Stimulated activated naive B cell treated with anti-CD40 and anti-IgM and Interleukin-4, amounts not matched to agents 10 μg/mL and 1 μg/mL and 100 μg/mL, for 72 hours (primary cell): Measurements from ENCODE around the gene NTSR1.

Experiments used
- ATAC-seq, 2 donors: fragments of 150-1000 bp; cut with Tn5 transposase; replicated peaks; 2 replicates each; pipeline ENCODE4 v1.10.0; 2021; ENCODE audit warnings: moderate library complexity in 1 of 2
- DNase-seq: peaks from one replicate; pipeline ENCODE4 v3.0.0; 2021
- H3K27ac Mint-ChIP-seq: one replicate; pipeline ENCODE4 v1.8.0; 2022; ENCODE audit warnings: mild to moderate bottlenecking, mixed read lengths
- H3K27me3 Mint-ChIP-seq, 2 donors: one replicate each; pipeline ENCODE4 v1.8.0; 2022; ENCODE audit warnings: mixed read lengths in 2 of 2
- H3K36me3 Mint-ChIP-seq, 2 donors: one replicate each; pipeline ENCODE4 v1.8.0; 2022; ENCODE audit warnings: mixed read lengths in 2 of 2, mild to moderate bottlenecking in 1 of 2
- H3K4me1 Mint-ChIP-seq, 2 donors: one replicate each; pipeline ENCODE4 v1.8.0; 2022; ENCODE audit warnings: mixed read lengths in 2 of 2, mild to moderate bottlenecking in 1 of 2
- H3K4me3 Mint-ChIP-seq, 2 donors: one replicate each; pipeline ENCODE4 v1.8.0; 2022; ENCODE audit warnings: mild to moderate bottlenecking in 2 of 2, mixed read lengths in 2 of 2, moderate library complexity in 1 of 2
- H3K9me3 Mint-ChIP-seq, 2 donors: one replicate each; pipeline ENCODE4 v1.8.0; 2022; ENCODE audit warnings: mixed read lengths in 2 of 2, mild to moderate bottlenecking in 1 of 2

Gene NTSR1

DNA sequence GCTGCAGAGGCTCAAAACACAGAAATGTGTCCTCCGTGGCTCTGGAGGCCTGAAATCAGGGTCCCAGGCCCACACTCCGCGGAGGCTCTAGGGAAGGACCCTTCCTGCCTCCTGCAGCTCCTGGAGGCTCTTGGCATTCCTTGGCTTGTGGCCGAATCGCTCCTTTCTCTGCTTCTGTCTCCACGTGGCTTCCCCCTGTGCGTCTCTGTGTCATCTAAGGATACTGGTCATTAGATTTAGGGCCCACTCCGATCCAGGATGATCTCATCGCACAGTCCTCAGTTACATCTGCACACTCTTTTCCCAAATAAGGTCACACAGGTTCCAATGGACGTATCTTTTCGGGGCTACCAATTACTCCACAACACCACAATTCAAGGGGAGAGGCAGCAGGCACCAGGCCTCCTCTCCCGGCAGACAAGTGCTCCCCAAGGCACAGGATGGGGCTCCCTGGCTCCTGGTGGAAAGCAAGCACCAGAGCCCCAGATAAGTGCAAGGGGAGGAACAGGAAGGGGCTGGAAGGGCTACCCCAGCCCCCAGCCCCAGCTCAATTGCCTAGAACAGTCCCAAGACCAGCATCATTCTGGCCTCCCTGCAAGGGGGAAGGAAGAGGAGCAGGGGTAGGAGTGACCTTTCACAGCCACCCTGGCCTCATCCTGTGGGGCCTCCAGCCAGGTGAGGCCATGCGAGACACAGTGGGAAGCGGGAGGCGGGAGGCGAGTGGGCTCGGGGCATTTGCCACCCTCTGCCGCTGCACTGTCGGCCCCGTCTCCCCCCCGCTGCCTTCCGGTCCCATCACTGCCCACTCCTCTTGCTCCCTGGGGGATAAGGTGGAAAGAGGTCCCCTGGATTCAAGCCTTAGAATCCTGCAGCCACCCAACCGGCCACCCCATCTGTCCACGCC, 16.3 kb downstream of the NTSR1 start:
- Mint-ChIP-seq H3K27me3 (peaks cover 39 to 44% of the 10 kb centered on the region in 2 donors), H3K9me3 (peaks cover 13 to 18% of the 10 kb centered on the region in 2 donors), H3K4me1 (peaks cover 6 to 18% of the 10 kb centered on the region in 2 donors), H3K27ac (no peak overlapping the region), H3K36me3 (peaks cover 3 to 6% of the 10 kb centered on the region in 2 donors), H3K4me3 (no peak overlapping the region)
- no peak for DNase-seq
- no peak for ATAC-seq

DNA sequence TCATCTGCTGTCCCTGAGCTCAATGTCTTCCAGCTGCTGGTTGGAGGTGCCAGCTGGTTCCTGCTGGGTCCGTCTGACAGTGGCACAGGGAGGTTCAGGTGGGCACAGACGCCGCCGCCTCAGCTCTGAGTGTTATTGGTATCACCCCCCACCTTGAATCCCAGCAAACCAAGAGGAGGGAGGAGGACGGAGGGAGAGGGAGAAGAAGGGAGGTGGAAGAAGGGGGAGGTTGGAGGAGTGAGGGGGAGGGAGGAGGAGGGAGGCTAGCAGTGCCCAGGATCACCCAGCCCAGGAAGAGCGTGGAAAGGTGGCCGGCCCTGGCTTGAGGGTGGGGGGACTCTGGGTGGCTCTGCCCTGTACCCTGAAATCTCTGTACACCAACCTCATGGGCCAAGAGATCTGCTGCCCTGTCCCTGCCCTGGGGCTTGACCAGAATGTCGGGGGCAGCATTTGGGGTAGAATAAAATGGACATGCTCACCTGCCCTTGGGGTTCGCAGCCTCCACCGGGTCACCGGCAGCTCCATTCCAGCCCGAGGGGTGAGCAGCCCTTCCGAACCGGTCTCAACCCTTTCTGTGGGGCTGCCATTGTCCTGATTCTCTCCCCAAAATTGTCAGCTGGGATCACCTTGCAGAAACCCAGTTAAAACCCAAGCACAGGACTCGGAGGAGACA, 17.1 kb downstream of the NTSR1 start:
- ATAC-seq (no peak), DNase-seq (no peak)
- Mint-ChIP-seq H3K4me1 (peaks cover 6 to 18% of the 10 kb centered on the region in 2 donors), H3K27me3 (peaks cover 42 to 44% of the 10 kb centered on the region in 2 donors), H3K27ac (no peak overlapping the region), H3K9me3 (peaks cover 9 to 13% of the 10 kb centered on the region in 2 donors), H3K4me3 (no peak overlapping the region), H3K36me3 (peaks cover 3 to 5% of the 10 kb centered on the region in 2 donors)

DNA sequence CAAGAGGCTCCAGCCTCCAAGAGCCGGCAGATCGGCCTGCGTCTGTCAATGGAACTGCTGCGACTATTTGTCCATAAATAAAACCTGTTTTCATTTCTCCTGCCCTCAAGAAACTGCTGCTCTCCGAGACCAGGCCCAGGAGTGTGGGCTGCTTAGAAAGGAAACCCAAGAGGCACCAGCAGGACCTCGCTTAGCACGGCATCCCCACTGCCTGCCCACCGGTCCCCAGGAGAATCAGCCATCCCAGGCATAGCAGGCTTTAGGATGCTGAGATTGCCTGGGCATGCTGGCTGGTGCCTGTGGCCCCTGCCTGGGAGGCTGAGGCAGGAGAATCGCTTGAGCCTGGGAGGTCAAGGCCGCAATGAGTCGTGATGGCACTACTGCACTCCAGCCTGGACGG, 17.6 kb downstream of the NTSR1 start:
- no peak overlapping the region for H3K27ac Mint-ChIP-seq
- H3K27me3 Mint-ChIP-seq, result peaks cover 43 to 44% of the 10 kb centered on the region in 2 donors
- H3K9me3 Mint-ChIP-seq, result peaks cover 9 to 12% of the 10 kb centered on the region in 2 donors
- DNase-seq (no peak), ATAC-seq (no peak)
- peaks cover 3 to 4% of the 10 kb centered on the region in 2 donors for H3K36me3 Mint-ChIP-seq
- no peak overlapping the region for H3K4me3 Mint-ChIP-seq
- H3K4me1 Mint-ChIP-seq, result peaks cover 6 to 18% of the 10 kb centered on the region in 2 donors

DNA sequence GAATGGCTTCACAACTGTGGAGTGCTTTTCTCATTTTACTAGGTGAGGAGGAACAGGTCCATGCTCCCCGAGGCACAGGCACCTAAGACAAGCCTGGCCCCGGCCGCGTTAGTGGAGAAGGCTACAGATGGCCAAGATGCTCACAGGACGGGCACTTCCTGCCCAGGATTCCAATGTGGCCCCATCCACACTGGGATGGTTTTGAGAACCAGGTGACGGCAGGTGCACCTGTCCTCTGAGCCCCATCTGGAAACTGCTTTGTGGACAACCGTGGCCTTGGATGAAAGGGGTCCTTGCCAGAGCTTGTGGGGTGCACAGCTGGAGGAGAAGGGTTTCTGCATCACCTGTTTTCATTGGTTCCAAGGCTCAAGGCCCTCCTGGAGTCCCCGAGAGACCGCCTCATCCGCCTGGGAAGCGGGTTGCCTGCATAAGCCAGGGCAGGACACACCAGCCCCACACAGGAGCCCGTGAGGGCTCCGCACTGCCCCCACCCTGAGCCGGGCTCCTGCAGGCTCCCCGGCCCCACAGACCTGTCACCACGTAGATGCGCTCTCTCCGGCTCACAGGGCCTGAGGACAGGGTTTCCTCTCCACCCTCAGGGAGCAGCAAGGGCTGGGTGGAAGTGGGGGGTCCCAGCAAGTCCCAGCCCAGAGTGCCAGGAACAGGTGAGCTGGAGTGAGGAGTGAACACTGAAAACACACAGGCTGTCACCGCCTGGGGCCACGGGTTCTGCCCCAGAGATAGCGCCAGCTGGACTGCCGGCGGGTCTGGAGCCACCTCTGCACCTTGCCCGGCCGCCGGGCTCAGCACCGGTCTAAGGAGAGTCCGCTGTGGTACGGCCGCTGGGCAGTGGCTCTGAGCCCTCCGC, 18.3 kb downstream of the NTSR1 start:
- Mint-ChIP-seq H3K27me3 (peaks cover 43 to 44% of the 10 kb centered on the region in 2 donors), H3K4me3 (no peak overlapping the region), H3K27ac (no peak overlapping the region)

DNA sequence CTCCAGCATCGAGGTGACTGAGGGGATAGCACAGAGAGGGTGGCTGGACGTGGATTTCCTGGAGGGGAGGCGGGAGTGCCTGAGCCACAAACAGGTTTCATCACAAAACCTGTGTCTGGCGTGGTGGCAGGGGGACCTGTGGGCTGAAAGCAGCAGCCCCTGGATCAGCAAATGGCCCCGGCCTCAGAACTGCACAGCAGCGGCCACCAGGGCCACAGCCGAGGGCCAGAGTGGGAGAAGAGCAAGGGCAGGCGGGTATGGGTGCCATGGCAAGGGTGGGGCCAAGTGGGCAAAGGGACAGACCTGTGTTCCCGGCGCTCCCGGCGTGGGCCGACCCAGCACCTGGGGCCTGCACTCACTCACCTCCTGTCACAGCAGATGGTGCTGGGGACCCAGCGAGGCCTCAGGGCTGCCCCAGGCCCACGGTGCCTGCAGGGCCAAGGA, 19.0 kb downstream of the NTSR1 start:
- Mint-ChIP-seq H3K9me3 (peaks cover 0 to under 1% of the 10 kb centered on the region in 2 donors), H3K27ac (no peak overlapping the region), H3K4me3 (no peak overlapping the region), H3K4me1 (peaks cover 6 to 13% of the 10 kb centered on the region in 2 donors), H3K36me3 (peaks cover 0 to 1% of the 10 kb centered on the region in 2 donors), H3K27me3 (peaks cover 38 to 47% of the 10 kb centered on the region in 2 donors)
- DNase-seq (no peak), ATAC-seq (no peak)

More for the DNA sequence above, 18.3 kb downstream of the NTSR1 start:
- DNase-seq, result no peak
- Mint-ChIP-seq H3K4me1 (peaks cover 6 to 13% of the 10 kb centered on the region in 2 donors), H3K36me3 (peaks cover 3% of the 10 kb centered on the region in 2 donors), H3K9me3 (peaks cover 5 to 6% of the 10 kb centered on the region in 2 donors)
- ATAC-seq, result no peak

DNA sequence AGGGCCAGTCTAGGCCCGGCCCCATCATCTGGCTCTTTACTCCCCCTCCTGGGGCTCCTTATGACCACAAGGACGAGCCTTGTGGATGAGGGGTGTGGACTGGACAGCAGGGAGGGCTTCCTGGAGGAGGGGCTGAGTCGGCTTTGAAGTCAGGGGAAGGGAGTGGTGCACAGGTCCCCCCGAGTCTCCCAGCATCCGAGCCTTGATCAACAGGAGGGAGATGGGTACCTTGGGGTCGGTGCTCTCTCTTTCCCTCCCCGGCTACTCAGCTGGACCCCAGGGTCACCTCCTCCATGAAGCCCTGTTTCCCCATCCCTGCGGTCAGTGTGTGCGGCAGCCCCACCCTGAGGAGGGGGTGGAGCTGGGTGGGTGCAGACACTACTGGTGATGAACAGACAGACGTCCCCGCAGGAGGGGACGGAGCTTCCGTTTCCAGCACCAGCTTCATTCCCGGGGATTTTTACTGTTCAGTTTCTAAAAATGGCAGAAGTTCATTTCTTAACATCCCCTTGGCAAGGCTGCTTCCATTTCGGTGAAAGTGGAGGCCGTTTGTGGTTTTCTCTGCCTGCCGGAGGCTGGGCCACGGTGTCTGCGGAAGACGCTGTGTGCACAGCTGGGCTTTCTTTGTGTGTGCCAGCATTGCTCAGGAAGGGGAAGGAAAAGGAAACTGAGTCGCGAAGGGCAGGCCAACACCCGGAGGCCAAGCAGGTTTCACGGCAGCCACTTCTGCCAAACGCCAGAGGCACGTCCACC, 19.6 kb downstream of the NTSR1 start:
- Mint-ChIP-seq H3K4me1 (peaks cover 6 to 13% of the 10 kb centered on the region in 2 donors), H3K9me3 (no peaks in the 10 kb centered on the region), H3K36me3 (peaks cover 0 to 1% of the 10 kb centered on the region in 2 donors), H3K27me3 (peaks cover 38 to 48% of the 10 kb centered on the region in 2 donors), H3K27ac (no peak overlapping the region), H3K4me3 (no peak overlapping the region)
- ATAC-seq (no peak), DNase-seq (no peak)

DNA sequence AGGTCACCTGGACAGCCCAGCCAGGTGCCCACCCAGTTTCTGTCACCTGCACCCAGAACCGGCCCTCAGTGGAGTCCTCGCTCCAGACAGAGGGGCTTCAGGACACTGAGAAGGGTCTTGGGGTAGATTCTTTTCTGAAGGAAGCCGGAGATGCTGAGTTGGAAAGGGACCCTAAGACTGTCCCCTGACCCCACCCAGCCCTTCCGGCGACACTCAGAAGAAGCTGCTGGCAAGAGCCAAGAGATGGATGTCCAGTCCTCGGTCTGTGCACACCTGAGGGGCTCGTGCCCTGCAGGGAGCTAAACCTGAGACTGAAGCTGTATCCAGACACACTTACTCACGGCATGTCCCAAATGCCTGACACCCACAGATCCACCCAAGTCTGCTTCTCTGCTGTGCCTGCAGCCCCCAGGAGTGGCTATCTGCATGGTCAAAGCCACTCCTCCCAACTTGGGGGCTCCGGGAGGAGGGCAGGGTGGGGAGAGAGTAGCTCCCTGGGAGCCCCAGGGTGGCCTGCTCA, 20.2 kb downstream of the NTSR1 start:
- peaks cover 6 to 13% of the 10 kb centered on the region in 2 donors for H3K4me1 Mint-ChIP-seq

DNA sequence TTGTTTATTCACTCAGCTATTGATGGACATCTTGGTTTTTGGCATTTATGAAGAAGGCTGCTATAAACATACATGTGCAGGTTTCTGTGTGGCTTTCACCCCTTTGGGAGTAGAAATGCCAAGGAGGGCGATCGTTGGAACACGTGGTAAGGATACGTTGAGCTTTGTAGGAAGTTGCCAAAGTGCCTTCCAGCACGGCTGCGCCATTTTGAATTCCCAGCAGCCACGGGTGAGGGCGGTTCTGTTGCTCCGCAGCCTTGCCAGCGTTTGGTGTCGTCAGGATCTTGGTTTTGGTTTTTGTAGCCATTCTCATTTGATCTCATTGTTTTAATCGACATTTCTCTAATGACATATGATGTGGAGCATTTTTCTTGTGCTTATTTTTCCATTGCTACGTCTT, 21.8 kb downstream of the NTSR1 start:
- H3K27me3 Mint-ChIP-seq, result peaks cover 26 to 42% of the 10 kb centered on the region in 2 donors
- H3K4me3 Mint-ChIP-seq, result no peak overlapping the region
- H3K27ac Mint-ChIP-seq, result no peak overlapping the region
- H3K36me3 Mint-ChIP-seq, result no peaks in the 10 kb centered on the region
- H3K9me3 Mint-ChIP-seq, result no peaks in the 10 kb centered on the region
- no peak for ATAC-seq
- peaks cover 9 to 19% of the 10 kb centered on the region in 2 donors for H3K4me1 Mint-ChIP-seq
- no peak for DNase-seq

More for the DNA sequence above, 20.2 kb downstream of the NTSR1 start:
- Mint-ChIP-seq H3K4me3 (no peak overlapping the region), H3K27ac (no peak overlapping the region), H3K36me3 (peaks cover 0 to 1% of the 10 kb centered on the region in 2 donors), H3K27me3 (peaks cover 38 to 41% of the 10 kb centered on the region in 2 donors), H3K9me3 (no peaks in the 10 kb centered on the region)
- ATAC-seq (no peak), DNase-seq (no peak)

DNA sequence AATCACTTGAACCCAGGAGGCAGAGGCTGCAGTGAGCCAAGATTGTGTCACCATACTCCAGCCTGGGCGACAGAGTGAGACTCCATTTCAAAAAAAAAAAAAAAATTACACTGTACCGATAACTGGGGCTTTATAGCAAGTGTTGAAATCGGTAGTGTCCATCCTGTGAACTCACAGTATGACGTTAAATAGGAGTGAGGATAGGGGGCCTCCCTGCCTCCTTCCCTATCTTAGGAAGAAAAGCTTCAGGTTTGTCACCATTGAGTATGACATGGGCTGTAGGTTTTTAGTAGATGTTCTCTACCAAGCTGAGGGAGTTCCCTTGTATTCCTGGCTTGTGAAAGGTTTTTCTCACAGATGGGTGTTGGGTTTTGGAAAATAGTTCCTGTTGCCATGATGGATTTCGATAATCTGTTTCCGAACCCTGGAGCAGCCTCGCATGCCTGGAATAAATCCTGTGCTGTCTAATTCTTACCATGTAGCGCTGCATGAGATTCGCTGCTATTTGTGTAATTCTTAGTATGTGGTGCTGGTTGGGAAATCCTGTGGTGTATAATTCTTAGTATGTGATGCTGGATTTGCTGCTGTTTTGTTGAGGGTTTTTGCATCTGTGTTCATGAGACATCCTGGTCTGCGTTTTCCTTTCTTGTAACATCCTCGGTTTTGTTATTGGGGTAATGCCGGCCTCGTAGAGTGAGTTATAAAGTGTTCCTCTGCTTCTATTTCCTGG, 23.6 kb downstream of the NTSR1 start:
- ATAC-seq (no peak), DNase-seq (no peak)
- peaks cover 14 to 31% of the 10 kb centered on the region in 2 donors for H3K27me3 Mint-ChIP-seq
- H3K4me3 Mint-ChIP-seq, result no peak overlapping the region
- no peaks in the 10 kb centered on the region for H3K9me3 Mint-ChIP-seq
- H3K27ac Mint-ChIP-seq, result no peak overlapping the region
- H3K4me1 Mint-ChIP-seq, result peaks cover 12 to 30% of the 10 kb centered on the region in 2 donors
- H3K36me3 Mint-ChIP-seq, result no peaks in the 10 kb centered on the region

DNA sequence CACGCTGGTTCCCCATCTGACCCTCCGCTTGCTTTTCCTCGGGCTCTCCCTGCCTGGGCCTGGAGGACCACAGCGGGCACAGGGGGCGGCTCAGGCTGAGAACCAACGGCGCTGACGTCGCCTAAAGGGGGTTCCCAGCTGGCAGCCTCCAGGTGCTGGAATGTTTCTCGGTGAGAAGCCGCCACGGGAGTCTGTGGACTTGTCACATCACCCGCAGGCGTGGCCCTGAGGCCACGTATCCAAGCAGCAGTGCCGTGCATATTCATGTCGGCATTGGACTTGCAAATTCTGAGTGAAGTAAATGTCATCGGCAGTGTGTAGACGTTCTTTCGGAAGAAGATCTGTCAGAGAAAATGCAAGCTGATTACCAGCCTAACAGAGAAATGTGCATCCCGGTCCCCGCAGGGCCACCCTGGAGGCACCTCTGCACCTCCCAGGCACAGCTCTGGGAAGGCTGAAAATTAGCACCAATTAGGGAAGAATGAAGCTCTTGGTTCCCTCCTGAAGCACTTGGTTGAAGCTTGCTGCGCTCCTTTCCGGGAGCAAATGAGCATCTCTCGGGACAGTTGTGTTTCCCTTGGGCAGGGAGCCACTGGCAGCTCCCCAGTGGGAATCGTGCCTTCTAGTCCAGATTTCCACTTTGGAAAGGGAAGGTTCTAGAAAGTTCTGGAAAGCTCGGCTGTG, 24.3 kb downstream of the NTSR1 start:
- H3K27me3 Mint-ChIP-seq, result peaks cover 10 to 24% of the 10 kb centered on the region in 2 donors
- ATAC-seq (no peak), DNase-seq (no peak)
- H3K27ac Mint-ChIP-seq, result no peak overlapping the region
- no peaks in the 10 kb centered on the region for H3K9me3 Mint-ChIP-seq
- peaks cover 12 to 24% of the 10 kb centered on the region in 2 donors for H3K4me1 Mint-ChIP-seq
- no peak overlapping the region for H3K4me3 Mint-ChIP-seq
- H3K36me3 Mint-ChIP-seq, result no peaks in the 10 kb centered on the region

DNA sequence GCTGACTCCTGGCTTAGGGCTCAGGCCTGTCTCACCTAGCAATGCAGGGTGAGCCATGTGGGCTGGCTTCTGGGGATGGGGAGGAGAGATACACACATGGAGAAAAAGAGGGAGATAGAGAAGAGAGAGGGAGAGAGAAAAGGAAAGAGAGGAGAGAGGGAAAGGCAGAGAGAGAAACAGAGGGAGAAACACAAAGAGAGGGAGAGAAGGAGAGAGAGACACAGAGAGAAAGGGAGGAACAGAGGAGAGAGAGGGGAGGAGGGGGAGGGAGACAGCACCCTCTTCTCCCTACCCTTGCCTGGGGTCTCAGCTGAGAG, 24.8 kb downstream of the NTSR1 start:
- Mint-ChIP-seq H3K4me3 (no peak overlapping the region), H3K27ac (no peak overlapping the region), H3K36me3 (no peaks in the 10 kb centered on the region), H3K27me3 (peaks cover 5 to 20% of the 10 kb centered on the region in 2 donors), H3K4me1 (peaks cover 9 to 19% of the 10 kb centered on the region in 2 donors), H3K9me3 (no peaks in the 10 kb centered on the region)
- DNase-seq (no peak), ATAC-seq (no peak)

DNA sequence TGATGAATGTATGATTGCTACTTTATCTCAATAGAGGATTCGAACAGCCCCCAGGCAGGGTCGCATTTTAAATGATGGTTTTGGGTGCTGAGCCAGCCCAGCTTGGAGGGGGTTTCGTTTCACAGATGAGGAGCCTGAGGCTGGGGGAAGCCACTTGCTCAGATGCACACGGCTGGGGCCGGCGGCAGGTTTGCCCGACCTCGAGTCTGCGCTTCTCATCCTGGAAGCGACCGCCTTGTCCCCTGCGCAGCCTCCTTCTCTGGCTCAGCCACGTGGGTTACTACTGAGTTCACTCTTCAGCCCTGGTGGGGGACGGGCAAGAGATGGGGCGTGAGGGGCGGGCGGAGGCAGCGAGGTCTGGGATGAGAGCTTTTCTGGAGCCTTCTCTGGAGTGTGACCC, 25.3 kb downstream of the NTSR1 start:
- Mint-ChIP-seq H3K27me3 (peaks cover 4 to 19% of the 10 kb centered on the region in 2 donors), H3K36me3 (no peaks in the 10 kb centered on the region), H3K4me1 (peaks cover 9 to 19% of the 10 kb centered on the region in 2 donors), H3K4me3 (no peak overlapping the region), H3K9me3 (no peaks in the 10 kb centered on the region), H3K27ac (no peak overlapping the region)
- ATAC-seq (no peak), DNase-seq (no peak)
